GM21390 (cell line): ENCODE measurements around the gene COX10.
"Not testable (repeated sequence)": the region's sequence is repeated elsewhere in the genome, so short reads cannot be mapped to it uniquely, and the experiment has no call there.

ENCODE experiments used
- ATAC-seq: cut with Tn5 transposase; IDR thresholded peaks from one replicate; pipeline ENCODE4 v1.9.1; 2021; ENCODE audit not compliant: unreplicated experiment

Gene COX10

GRCh38 chr17:14239271-14239670 is 170.0 kb downstream of the COX10 start:
- not testable (repeated sequence) for ATAC-seq

DNA sequence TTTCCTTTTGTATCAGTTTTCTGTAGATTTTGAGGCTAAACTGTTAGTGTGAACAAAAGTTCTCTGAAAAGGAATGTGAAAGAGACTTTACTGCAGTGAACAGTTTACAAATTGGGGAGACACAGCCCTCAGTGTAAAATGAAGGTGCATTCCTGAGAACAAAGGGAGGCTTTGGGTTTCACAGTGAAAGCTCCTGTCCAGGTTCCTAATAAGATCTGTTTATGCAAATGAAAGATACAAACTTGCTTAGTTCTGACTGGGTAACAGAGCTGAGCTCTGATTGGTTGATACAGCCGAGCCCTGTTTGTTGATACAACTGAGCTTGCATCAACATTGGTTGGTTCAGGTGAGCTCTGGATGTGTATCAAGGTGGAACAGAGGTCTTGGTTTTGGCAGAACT is 175.7 kb downstream of the COX10 start:
- no peak for ATAC-seq

GRCh38 chr17:14245629-14246028 is 176.3 kb downstream of the COX10 start:
- ATAC-seq: no peak
